ENCODE measurements around the gene LACC1. TPM values are rescaled to one million over a fixed set of nuclear protein-coding genes. Genes with fewer than 3 reads are reported as not detected.

Gene LACC1
- total RNA-seq, 1 experiment from 2014 or later = 3.7 TPM

DNA sequence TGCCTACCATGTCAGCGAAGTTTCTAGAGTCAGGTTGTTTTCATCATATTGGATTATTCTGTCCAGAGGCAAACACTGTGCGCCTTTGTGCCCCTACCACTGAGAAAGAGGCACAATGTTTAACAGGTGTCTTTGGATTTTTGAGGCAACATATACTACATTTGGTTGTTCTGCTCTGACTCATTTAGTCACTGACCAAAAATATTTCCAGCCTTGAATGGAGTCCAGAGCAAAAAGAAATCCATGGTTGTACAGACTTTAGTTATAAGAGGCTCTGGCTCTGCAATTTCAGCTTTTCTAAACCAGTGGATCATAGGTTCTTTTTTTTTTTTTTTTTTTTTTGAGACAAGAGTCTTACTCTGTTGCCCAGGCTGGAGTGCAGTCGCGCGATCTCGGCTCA is 35.7 kb downstream of the LACC1 start:
- Histone ChIP-seq H4K5ac (ENCODE audit: insufficient read length, low read depth, low read length) (no peak overlapping the region), H3K4ac (ENCODE audit: low read depth, low read length) (no peak overlapping the region), H2BK12ac (ENCODE audit: insufficient read length, low read depth, low read length) (no peak overlapping the region), H4K91ac (ENCODE audit: insufficient read length, low read depth, low read length) (no peak overlapping the region), H3K79me2 (ENCODE audit: insufficient read depth, low read length) (no peaks in the 10 kb centered on the region), H4K20me1 (ENCODE audit: control insufficient read depth, insufficient read depth, insufficient read length) (no peaks in the 10 kb centered on the region), H3K9ac (ENCODE audit: extremely low read depth, insufficient read length, low read length) (no peak overlapping the region), H2BK20ac (ENCODE audit: low read depth, low read length, poor library complexity, severe bottlenecking) (no peak overlapping the region), H2BK5ac (ENCODE audit: insufficient read length, low read length) (no peak overlapping the region), H3K27me3 (ENCODE audit: insufficient read depth, low read length) (no peaks in the 10 kb centered on the region; the same call in 1 of the 2 replicates), H3K23me2 (ENCODE audit: insufficient read length, low read depth, low read length, poor library complexity, severe bottlenecking) (no peaks in the 10 kb centered on the region), H3K27ac (ENCODE audit: insufficient read length, low read depth, low read length) (no peak overlapping the region), H3K79me1 (ENCODE audit: insufficient read depth, low read depth, low read length, poor library complexity, severe bottlenecking) (no peaks in the 10 kb centered on the region), H4K8ac (replicated peaks; ENCODE audit: insufficient read length, low read depth, low read length) (no peak overlapping the region), H3K9me3 (ENCODE audit: control insufficient read depth, low read depth, low read length) (no peaks in the 10 kb centered on the region), H2BK15ac (ENCODE audit: low read depth, low read length) (no peak overlapping the region), H3K4me2 (ENCODE audit: insufficient read depth, insufficient read length, low read length) (no peak overlapping the region), H2AFZ (ENCODE audit: low read length) (no peak overlapping the region), H3K56ac (ENCODE audit: insufficient read length, low read depth, low read length) (no peak overlapping the region), H3K4me1 (ENCODE audit: insufficient read depth, low read length) (no peaks in the 10 kb centered on the region), H3K14ac (ENCODE audit: insufficient read depth, low read length) (no peak overlapping the region), H2AK5ac (ENCODE audit: insufficient read length, low read length) (no peak overlapping the region), H3K23ac (ENCODE audit: insufficient read length, low read depth, low read length) (no peak overlapping the region), H2BK120ac (ENCODE audit: low read depth, low read length, poor library complexity, severe bottlenecking) (no peak overlapping the region), H3T11ph (ENCODE audit: low read length) (no peak overlapping the region), H3K18ac (ENCODE audit: insufficient read length, low read depth, low read length) (no peak overlapping the region)
- Mint-ChIP-seq H3K4me1 (peaks cover 0 to 3% of the 10 kb centered on the region in 2 experiments; a peak in 2 of 4 replicates), H3K27ac (no peak overlapping the region), H3K9me3 (no peaks in the 10 kb centered on the region), H3K36me3 (ENCODE audit: insufficient read depth in 1 of 3, low read depth in 3 of 3) (no peaks in the 10 kb centered on the region), H3K4me3 (no peak overlapping the region), H3K27me3 (ENCODE audit: low read depth) (no peaks in the 10 kb centered on the region; the same call in 1 of the 2 replicates)
- no CpG with 5 or more reads among the region's 6 CpGs for WGBS (ENCODE audit: extremely low coverage, insufficient read length, low lambda C conversion rate)
- TF ChIP-seq, protein P1, sequence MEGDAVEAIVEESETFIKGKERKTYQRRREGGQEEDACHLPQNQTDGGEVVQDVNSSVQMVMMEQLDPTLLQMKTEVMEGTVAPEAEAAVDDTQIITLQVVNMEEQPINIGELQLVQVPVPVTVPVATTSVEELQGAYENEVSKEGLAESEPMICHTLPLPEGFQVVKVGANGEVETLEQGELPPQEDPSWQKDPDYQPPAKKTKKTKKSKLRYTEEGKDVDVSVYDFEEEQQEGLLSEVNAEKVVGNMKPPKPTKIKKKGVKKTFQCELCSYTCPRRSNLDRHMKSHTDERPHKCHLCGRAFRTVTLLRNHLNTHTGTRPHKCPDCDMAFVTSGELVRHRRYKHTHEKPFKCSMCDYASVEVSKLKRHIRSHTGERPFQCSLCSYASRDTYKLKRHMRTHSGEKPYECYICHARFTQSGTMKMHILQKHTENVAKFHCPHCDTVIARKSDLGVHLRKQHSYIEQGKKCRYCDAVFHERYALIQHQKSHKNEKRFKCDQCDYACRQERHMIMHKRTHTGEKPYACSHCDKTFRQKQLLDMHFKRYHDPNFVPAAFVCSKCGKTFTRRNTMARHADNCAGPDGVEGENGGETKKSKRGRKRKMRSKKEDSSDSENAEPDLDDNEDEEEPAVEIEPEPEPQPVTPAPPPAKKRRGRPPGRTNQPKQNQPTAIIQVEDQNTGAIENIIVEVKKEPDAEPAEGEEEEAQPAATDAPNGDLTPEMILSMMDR (conservative IDR thresholded peaks at IDR 0.05) = no peak
- DNase-seq = no peak

Data from H9 (cell line).